ENCODE measurements around the gene KCNT2.
A peak's percentile ranks its signal among the peaks of the same experiment; 100 is the strongest.
"Not testable (repeated sequence)": the region's sequence is repeated elsewhere in the genome, so short reads cannot be mapped to it uniquely, and the experiment has no call there.

Gene KCNT2

DNA sequence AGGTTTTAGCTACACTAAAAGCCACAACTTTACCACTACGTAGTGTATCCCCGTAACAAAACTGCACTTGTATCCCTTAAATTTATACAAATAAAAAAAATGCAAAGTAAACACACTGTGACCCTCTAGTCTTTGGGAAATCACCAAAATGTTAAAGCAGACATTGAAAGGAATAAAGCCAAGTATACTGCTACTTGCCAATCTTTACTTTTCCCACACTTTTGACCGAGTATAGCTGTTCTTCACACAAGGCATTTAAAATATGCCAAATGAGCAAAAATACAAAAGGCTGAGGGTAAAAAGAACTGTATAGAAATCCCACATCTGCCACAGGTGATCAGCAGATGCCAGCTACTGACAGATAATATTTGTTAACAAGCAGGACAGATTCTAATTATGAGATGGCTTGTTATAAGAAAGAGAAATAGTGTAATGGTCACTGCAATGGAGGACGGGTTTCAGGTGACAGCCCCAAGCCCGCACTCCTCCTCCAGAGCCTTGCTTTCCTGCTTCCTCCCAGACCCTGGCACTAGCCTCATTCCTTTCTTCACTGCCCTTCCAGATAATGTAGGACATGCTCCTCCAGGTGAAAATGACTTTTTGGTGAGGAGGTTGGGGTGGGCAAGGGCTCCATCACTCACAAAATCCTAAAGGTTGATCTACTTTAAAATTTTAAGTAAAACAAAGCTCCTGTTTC is 18.1 kb downstream of the KCNT2 start:
- DNase-seq: no peak

DNA sequence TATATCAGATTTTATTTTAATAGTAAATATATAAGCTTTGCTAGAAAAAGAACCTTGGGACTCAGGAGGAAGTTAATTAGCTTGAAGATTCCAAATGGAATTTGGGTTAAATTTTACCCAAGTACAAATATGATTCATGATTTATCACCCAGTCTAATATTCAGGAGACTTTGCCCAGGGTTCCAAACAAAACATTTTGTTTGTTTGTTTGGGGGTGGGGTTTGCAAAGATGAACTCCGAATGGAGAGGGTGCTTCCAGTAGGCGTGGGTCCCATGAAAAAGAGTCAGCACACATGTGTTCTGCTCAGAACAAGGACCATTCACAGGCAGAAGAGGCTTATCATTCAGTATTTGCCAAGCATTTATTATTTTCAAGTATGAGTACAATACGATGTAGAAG is 23.5 kb downstream of the KCNT2 start:
- no peak for DNase-seq

- no peak for DNase-seq
Observed at GRCh38 chr1:196577386-196577785, 30.9 kb downstream of the KCNT2 start.

DNA sequence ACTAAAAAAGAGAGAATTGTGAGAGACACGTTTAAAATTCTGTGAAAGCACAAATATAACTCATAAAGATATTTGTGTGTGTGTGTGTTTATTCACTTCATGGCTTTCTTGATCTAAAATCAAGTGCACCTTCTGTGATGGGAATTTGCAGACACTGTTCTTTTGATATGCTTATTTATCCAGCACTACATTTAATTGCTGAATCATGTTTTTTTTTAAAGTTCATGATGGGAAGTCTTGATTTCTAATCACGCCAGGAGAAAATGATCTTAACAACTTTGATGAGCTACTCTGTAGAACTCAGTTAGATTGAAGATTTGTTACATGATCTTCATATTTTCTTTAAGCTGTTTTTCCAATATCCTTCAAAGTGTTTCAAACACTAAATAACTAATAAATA is 35.0 kb downstream of the KCNT2 start:
- no peak for DNase-seq

GRCh38 chr1:196567238-196567637 is 41.0 kb downstream of the KCNT2 start:
- no peak for DNase-seq

- no peak for DNase-seq
Observed at GRCh38 chr1:196563768-196564167, 44.5 kb downstream of the KCNT2 start.

DNA sequence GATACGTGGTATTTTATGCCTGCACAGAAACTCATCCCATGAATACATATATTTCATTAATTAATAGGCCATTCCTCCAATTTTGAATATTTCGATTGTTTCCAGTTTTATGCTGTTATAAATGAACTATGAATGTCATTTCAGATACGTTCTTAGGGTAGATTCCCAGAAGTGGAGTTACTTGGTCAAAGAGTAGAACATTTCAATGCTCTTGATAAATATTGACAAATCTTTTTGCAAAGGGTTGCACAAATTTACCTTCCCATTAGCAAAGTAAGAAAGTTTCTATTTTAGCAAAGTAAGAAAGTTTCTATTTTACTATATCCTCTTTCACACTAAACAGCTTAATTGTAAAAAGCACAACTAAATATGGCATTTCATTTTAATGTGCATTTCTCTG is 48.9 kb downstream of the KCNT2 start:
- no peak for DNase-seq

GRCh38 chr1:196558411-196558810 is 49.8 kb downstream of the KCNT2 start:
- no peak for DNase-seq

DNA sequence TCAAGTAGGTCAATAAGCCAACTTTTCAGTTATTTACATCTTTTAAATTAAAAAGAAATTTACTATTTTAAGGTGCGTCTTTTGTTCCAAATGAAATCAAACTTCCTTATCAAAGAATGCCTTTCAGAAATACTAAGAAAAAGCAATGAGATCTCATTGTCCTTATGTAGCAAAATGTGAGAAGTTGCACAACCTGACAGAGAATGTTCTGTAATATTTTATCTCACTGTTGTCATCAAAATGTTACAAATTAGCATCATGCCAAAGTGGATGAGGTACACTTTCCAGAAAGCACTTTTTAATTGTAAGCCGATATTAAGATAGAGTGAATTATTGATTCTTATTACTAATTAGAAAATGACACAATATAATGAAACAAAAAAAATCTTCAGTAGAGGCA is 50.4 kb downstream of the KCNT2 start:
- no peak for DNase-seq

GRCh38 chr1:196550731-196551130 is 57.5 kb downstream of the KCNT2 start:
- no peak for DNase-seq

GRCh38 chr1:196546272-196547111 is 61.7 kb downstream of the KCNT2 start:
- DNase-seq: no peak

GRCh38 chr1:196545222-196545621 is 63.0 kb downstream of the KCNT2 start:
- no peak for DNase-seq

DNA sequence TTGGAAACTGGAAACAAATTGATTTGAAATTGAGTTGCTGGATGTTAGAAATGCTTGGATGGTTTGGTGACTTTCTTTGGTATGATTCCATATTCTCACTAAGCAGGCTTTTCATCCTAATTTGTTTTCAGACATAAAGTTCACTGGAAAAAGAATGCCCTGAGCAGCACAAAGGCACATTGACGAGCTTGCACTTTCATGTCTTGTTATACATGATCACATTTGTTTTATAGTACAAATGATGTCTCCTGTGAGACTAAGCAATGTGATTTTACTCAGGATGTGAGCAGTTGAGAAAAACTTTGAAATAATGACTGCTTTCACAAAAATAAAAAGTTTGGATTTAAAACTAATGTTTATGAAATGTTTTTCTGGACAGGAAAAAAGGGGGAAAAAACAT is 63.6 kb downstream of the KCNT2 start:
- DNase-seq: no peak

- peak; percentile 12 for DNase-seq
Observed at GRCh38 chr1:196543833-196544232, 64.4 kb downstream of the KCNT2 start.

DNA sequence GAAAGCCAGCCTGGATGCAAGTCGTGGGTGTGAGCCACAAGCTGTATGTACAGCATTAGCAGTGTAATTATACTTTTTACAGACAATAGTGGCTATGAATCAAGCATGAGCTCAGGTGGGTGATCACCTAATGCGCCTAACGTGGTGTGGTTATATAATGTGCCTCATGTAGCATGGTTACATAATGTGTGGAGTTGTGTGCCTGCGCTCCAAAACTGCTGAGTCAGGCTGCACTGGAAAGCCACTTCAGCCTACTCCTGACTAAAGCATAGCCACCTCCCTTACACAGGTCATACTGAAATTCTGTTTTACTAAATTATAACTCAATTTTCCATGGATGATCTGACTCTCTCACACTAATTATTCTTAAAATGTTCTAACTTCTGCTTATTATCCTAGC is 69.8 kb downstream of the KCNT2 start:
- DNase-seq: no peak

DNA sequence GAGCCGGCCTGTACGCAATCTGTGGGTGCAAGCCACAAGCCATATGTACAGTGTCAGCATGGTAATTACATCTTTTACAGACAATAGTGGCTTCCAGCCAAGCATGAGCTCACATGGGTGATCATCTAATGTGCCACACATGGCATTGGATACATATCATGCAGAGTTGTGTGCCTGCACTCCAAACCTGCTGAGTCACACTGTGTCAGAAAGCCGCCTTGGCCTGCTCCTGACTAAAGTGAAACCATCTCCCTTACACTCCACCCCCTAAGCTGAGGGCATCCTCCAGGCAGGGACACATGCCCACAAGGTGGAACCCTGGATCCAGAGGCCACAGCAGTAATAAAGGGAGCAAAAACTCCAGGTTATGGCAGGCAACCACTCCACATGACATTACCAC is 72.5 kb downstream of the KCNT2 start:
- DNase-seq: no peak

DNA sequence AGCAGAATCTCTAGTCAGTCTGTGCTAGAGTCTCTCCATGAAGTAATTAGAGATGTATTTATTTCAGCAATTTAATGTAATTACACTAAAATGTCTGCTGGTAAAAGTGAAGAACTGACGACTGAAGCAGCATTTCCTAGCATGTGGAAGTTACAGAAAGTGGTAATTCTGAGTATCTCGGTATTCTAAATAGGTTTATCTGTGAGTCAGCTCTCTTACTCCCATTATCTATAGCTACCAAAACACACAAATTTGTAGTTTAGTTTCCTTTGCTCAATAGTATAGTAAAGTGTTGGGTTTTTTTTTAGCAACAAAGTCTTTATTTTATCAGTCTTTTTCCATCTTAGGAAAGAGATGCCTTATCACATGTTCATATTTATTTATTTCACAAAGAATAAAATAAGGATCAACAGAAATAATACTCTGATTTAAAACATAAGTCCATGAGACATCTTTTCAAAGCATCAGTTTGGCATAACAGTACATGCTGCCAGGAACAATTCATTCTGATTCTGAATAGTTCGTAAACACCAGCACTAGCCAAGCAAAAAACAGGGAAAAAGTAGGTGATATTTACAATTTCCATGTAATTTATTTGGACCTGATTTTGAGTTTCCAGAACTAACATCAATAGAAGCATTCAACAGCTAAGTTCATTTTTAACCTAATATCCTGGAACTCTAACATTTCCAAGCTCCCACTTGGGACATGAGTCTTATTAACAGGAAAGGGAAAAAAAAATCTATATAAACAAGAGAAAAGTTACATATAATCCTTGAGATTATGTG is 76.3 kb downstream of the KCNT2 start:
- DNase-seq: no peak

GRCh38 chr1:196527919-196528318 is 80.3 kb downstream of the KCNT2 start:
- no peak for DNase-seq

GRCh38 chr1:196522574-196523345 is 85.5 kb downstream of the KCNT2 start:
- DNase-seq: not testable (repeated sequence)

GRCh38 chr1:196517193-196517592 is 91.0 kb downstream of the KCNT2 start:
- DNase-seq: no peak

DNA sequence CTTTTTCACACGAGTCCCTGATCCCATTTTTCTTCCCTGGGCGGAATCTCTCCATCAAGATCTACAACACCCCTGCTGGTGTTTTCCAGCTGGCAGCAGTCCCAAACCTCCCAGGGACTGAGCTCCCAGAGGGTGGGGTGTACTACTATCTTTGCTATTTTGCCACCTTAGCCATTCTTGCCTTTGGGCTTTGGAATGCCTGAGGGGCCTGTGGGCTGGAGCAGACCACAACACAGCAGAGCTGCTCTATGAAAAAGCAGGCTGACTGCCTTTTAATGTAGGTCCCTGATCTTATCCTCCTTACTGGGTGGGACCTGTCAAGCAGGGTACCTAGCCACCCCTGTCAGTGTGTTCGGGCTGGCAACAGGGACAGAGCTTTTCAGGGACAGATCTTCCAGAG is 91.9 kb downstream of the KCNT2 start:
- no peak for DNase-seq

DNA sequence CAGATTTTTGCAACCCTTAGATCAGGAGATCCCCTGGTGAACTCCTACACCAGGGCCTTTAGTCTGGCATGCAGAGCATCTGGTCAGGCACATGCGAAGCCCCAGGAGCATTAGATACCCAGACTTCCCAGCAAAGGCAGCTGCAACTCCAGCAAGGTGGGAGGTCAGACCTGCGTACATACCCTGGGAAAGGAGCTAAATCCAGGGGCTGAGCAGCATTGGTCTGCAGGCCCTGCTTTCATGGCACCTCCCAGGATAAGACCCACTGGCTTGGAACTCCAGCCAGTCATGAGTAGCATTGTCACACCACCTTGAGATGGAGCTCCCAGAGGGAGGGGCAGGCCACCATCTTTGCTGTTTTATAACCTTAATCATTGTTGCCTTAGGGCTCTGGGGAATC is 92.3 kb downstream of the KCNT2 start:
- DNase-seq: no peak

- no peak for DNase-seq
Observed at GRCh38 chr1:196513821-196514220, 94.4 kb downstream of the KCNT2 start.
